ENCODE measurements around the gene UBXN4.

The UBXN4 gene

GRCh38 chr2:135762530-135762929, 20.9 kb downstream of the UBXN4 start:
- TF ChIP-seq CTCF (IDR thresholded peaks at IDR 0.05) (no peak), ZFX (IDR thresholded peaks at IDR 0.05; ENCODE audit: borderline replicate concordance) (no peak)
- H3K27ac ChIP-seq: no peak overlapping the region

DNA sequence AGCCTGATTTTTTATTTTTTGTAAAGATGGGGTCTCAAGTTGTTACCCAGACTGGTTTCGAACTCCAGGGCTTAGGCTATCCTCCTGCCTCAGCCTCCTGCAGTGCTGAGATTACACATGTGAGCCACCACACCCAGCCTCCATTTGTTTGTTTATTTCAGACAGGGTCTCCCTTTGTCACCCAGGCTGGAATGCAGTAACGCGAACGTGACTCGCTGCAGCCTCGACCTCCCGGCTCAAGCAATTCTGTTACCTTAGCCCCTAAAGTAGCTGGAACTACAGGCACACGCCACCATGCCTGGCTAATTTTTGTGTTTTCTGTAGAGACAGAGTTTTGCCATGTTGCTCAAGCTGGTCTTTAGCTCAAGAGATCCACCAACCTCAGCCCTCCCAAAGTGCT, 27.2 kb downstream of the UBXN4 start:
- H3K27ac ChIP-seq: no peak overlapping the region

DNA sequence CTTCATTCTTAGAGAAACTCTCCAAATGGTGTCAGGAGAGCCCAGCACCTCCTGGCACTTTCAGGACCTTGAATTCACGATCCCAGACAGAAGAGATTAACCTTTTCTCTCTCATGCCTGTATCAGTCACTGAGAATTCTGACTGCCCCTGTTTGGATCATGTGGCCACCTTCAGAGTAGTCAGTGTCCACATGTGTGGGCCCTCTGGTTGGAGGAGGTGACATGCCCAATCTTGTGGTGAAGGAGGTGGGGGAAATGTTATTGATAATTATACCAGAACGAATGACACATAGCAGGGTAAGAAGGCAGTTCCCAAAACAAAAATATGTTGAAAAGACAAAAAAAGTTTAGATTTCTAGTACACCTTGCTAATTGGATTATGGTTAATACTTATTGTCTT, 31.7 kb downstream of the UBXN4 start:
- H3K27ac ChIP-seq: no peak overlapping the region

More for the DNA sequence above, 27.2 kb downstream of the UBXN4 start:
- TF ChIP-seq CTCF (IDR thresholded peaks at IDR 0.05) (no peak), ZFX (IDR thresholded peaks at IDR 0.05; ENCODE audit: borderline replicate concordance) (no peak)

GRCh38 chr2:135773917-135774316, 32.3 kb downstream of the UBXN4 start:
- TF ChIP-seq CTCF (IDR thresholded peaks at IDR 0.05) (no peak), ZFX (IDR thresholded peaks at IDR 0.05; ENCODE audit: borderline replicate concordance) (no peak)
- H3K27ac ChIP-seq: no peak overlapping the region

More for the DNA sequence above, 31.7 kb downstream of the UBXN4 start:
- TF ChIP-seq CTCF (IDR thresholded peaks at IDR 0.05) (no peak), ZFX (IDR thresholded peaks at IDR 0.05; ENCODE audit: borderline replicate concordance) (no peak)

- H3K27ac ChIP-seq: no peak overlapping the region
- TF ChIP-seq ZFX (IDR thresholded peaks at IDR 0.05; ENCODE audit: borderline replicate concordance) (no peak), CTCF (IDR thresholded peaks at IDR 0.05) (no peak)
These were observed 33.8 kb downstream of the UBXN4 start for GRCh38 chr2:135775420-135775819.

GRCh38 chr2:135776367-135776766, 34.7 kb downstream of the UBXN4 start:
- TF ChIP-seq ZFX (IDR thresholded peaks at IDR 0.05; ENCODE audit: borderline replicate concordance): no peak
- TF ChIP-seq CTCF (IDR thresholded peaks at IDR 0.05): no peak

GRCh38 chr2:135782231-135782630, 40.6 kb downstream of the UBXN4 start:
- H3K27ac ChIP-seq: no peak overlapping the region
- no peak for TF ChIP-seq CTCF (IDR thresholded peaks at IDR 0.05)
- no peak for TF ChIP-seq ZFX (IDR thresholded peaks at IDR 0.05; ENCODE audit: borderline replicate concordance)

More at GRCh38 chr2:135776367-135776766, 34.7 kb downstream of the UBXN4 start:
- H3K27ac ChIP-seq: no peak overlapping the region

Data from 22Rv1 (cell line).